IMR-90 (cell line): ENCODE data around the gene DEK. TPM values are rescaled to one million over a fixed set of nuclear protein-coding genes. Genes with fewer than 3 reads are reported as not detected.

ENCODE experiments used
- ATAC-seq: fragments of 200-7000 bp; cut with Tn5 transposase; 2 replicates; pipeline ENCODE4 v1.9.1; 2020; ENCODE audit warnings: low read depth, mild to moderate bottlenecking, moderate library complexity
- BruUV-seq: library from RNA; stranded (reverse); fragments of 400-500 nt; replicated peaks from 2 replicates; lab custom pipeline; 2021; lab: Mats Ljungman, UMichigan
- CTCF ChIA-PET: fragments of 300-600 bp; formaldehyde crosslinking; extraction: SDS; loops from one replicate; lab custom pipeline; 2021; ENCODE audit warnings: antibody characterized with exemption; lab: Yijun Ruan, JAX
- POLR2A ChIA-PET: fragments of 300-600 bp; sonication (Branson Sonifier 250); formaldehyde crosslinking; loops from one replicate; lab custom pipeline; 2022; ENCODE audit warnings: antibody characterized with exemption; ENCODE audit not compliant: unreplicated experiment; lab: Charles Lee
- DNase-seq: peaks from one replicate; pipeline ENCODE4 v3.0.0; 2013
- H2AFZ ChIP-seq: replicated peaks from 2 replicates; pipeline ENCODE3; 2013; ENCODE audit warnings: low read length, mild to moderate bottlenecking; ENCODE audit not compliant: poor library complexity
- H2AK5ac ChIP-seq: 2 replicates; pipeline ENCODE4 v1.6.1; 2013; ENCODE audit warnings: low read depth, low read length, inconsistent platforms
- H2AK9ac ChIP-seq: replicated peaks from 2 replicates; pipeline ENCODE3; 2013; ENCODE audit warnings: mild to moderate bottlenecking, low read depth, low read length, moderate library complexity; ENCODE audit not compliant: poor library complexity
- H2BK120ac ChIP-seq: 2 replicates; pipeline ENCODE4 v1.6.1; 2013; ENCODE audit warnings: low read depth, low read length, inconsistent platforms
- H2BK15ac ChIP-seq: 3 replicates; pipeline ENCODE4 v1.6.1; 2013; ENCODE audit warnings: low read depth, low read length, inconsistent platforms
- H2BK20ac ChIP-seq: 2 replicates; pipeline ENCODE4 v1.6.1; 2013; ENCODE audit warnings: low read depth, mild to moderate bottlenecking, inconsistent platforms, low read length, moderate library complexity
- H2BK5ac ChIP-seq: 2 replicates; pipeline ENCODE4 v1.6.1; 2013; ENCODE audit warnings: mild to moderate bottlenecking, low read depth, low read length, inconsistent platforms; ENCODE audit not compliant: poor library complexity, severe bottlenecking
- H3K14ac ChIP-seq: replicated peaks from 2 replicates; pipeline ENCODE4 v1.6.1; 2013; ENCODE audit warnings: low read depth, low read length, inconsistent platforms
- H3K18ac ChIP-seq: 2 replicates; pipeline ENCODE4 v1.6.1; 2013; ENCODE audit warnings: low read depth, low read length, control low read depth
- H3K23ac ChIP-seq: 2 replicates; pipeline ENCODE4 v1.6.1; 2013; ENCODE audit warnings: low read depth, low read length, inconsistent platforms
- H3K27ac ChIP-seq: 2 replicates; pipeline ENCODE4 v1.5.1; 2013; ENCODE audit warnings: mild to moderate bottlenecking, control low read depth, low read length; ENCODE audit not compliant: insufficient read depth
- H3K27me3 ChIP-seq: 2 replicates; pipeline ENCODE4 v1.6.1; 2013; ENCODE audit warnings: low read length; ENCODE audit not compliant: control insufficient read depth, insufficient read depth
- H3K36me3 ChIP-seq: 2 replicates; pipeline ENCODE4 v1.6.1; 2013; ENCODE audit warnings: low read length, mixed read lengths; ENCODE audit not compliant: control insufficient read depth, insufficient read depth
- H3K4ac ChIP-seq: 2 replicates; pipeline ENCODE4 v1.6.1; 2013; ENCODE audit warnings: low read depth, low read length, inconsistent platforms
- H3K4me1 ChIP-seq: 2 replicates; pipeline ENCODE4 v1.6.1; 2013; ENCODE audit warnings: low read length, mixed read lengths; ENCODE audit not compliant: control insufficient read depth, insufficient read depth
- H3K4me2 ChIP-seq: 2 replicates; pipeline ENCODE4 v1.6.1; 2013; ENCODE audit warnings: low read depth, mild to moderate bottlenecking, control low read depth, low read length, moderate library complexity
- H3K4me3 ChIP-seq: 2 replicates; pipeline ENCODE4 v1.5.1; 2013; ENCODE audit warnings: low read depth, mild to moderate bottlenecking, control low read depth, low read length, moderate library complexity; ENCODE audit not compliant: insufficient read depth
- H3K56ac ChIP-seq: 2 replicates; pipeline ENCODE4 v1.6.1; 2013; ENCODE audit warnings: low read length, inconsistent platforms; ENCODE audit not compliant: insufficient read depth; ENCODE audit errors: extremely low read depth
- H3K79me1 ChIP-seq, 2 experiments: 2 replicates each; pipeline ENCODE4 v1.6.1; 2013; ENCODE audit warnings: low read length in 2 of 2, inconsistent platforms in 1 of 2, low read depth in 1 of 2
- H3K9ac ChIP-seq: 2 replicates; pipeline ENCODE4 v1.6.1; 2013; ENCODE audit warnings: low read depth, low read length, control low read depth
- H3K9me1 ChIP-seq: 2 replicates; pipeline ENCODE4 v1.6.1; 2013; ENCODE audit warnings: low read length, inconsistent platforms; ENCODE audit not compliant: insufficient read depth
- H3K9me3 ChIP-seq: 2 replicates; pipeline ENCODE4 v1.6.1; 2013; ENCODE audit warnings: low read length; ENCODE audit not compliant: control insufficient read depth, insufficient read depth
- H4K20me1 ChIP-seq: 2 replicates; pipeline ENCODE4 v1.6.1; 2013; ENCODE audit warnings: low read length, inconsistent platforms; ENCODE audit not compliant: insufficient read depth
- H4K5ac ChIP-seq: 2 replicates; pipeline ENCODE4 v1.6.1; 2013; ENCODE audit warnings: mild to moderate bottlenecking, low read depth, low read length, control low read depth
- H4K8ac ChIP-seq, 2 experiments: 2 replicates each; pipeline ENCODE4 v1.6.1; 2013; ENCODE audit warnings: low read depth in 2 of 2, low read length in 2 of 2, control low read depth in 1 of 2, inconsistent platforms in 1 of 2
- H4K91ac ChIP-seq: 2 replicates; pipeline ENCODE4 v1.6.1; 2013; ENCODE audit warnings: low read depth, low read length, inconsistent platforms; ENCODE audit not compliant: insufficient read depth
- BHLHE40 ChIP-seq: fragments of 150-350 bp; IDR thresholded peaks from 2 replicates; pipeline ENCODE4 v1.6.1; 2016; ENCODE audit warnings: mild to moderate bottlenecking, low read depth, low read length
- CEBPB ChIP-seq: IDR thresholded peaks from 2 replicates; pipeline ENCODE4 v1.6.1; 2012; ENCODE audit warnings: low read depth, low read length, improper control_type of control experiment
- CHD1 ChIP-seq: IDR thresholded peaks from 2 replicates; pipeline ENCODE4 v1.6.1; 2012; ENCODE audit warnings: low read depth, low read length, improper control_type of control experiment
- FOS ChIP-seq: fragments of 150-350 bp; IDR thresholded peaks from 2 replicates; pipeline ENCODE4 v1.6.1; 2016; ENCODE audit warnings: low read depth, low read length
- MAFK ChIP-seq: IDR thresholded peaks from 2 replicates; pipeline ENCODE4 v1.6.1; 2012; ENCODE audit warnings: low read depth, low read length, improper control_type of control experiment
- MAZ ChIP-seq: IDR thresholded peaks from 2 replicates; pipeline ENCODE4 v1.6.1; 2012; ENCODE audit warnings: low read depth, mild to moderate bottlenecking, low read length, improper control_type of control experiment, moderate library complexity, borderline replicate concordance
- MXI1 ChIP-seq: IDR thresholded peaks from 2 replicates; pipeline ENCODE4 v1.6.1; 2012; ENCODE audit warnings: low read depth, mild to moderate bottlenecking, low read length, moderate library complexity, borderline replicate concordance
- NFE2L2 ChIP-seq: fragments of 150-350 bp; IDR thresholded peaks from 2 replicates; pipeline ENCODE4 v1.6.1; 2016; ENCODE audit warnings: low read depth, mild to moderate bottlenecking, low read length
- RAD21 ChIP-seq: IDR thresholded peaks from 2 replicates; pipeline ENCODE4 v1.6.1; 2012; ENCODE audit warnings: low read length, improper control_type of control experiment
- RCOR1 ChIP-seq: IDR thresholded peaks from 2 replicates; pipeline ENCODE4 v1.6.1; 2012; ENCODE audit warnings: mild to moderate bottlenecking, low read length, improper control_type of control experiment; ENCODE audit not compliant: insufficient replicate concordance
- RFX5 ChIP-seq: IDR thresholded peaks from 2 replicates; pipeline ENCODE4 v1.8.0; 2012; ENCODE audit warnings: low read depth, mild to moderate bottlenecking, low read length, moderate library complexity
- SMC3 ChIP-seq: fragments of 150-350 bp; IDR thresholded peaks from 2 replicates; pipeline ENCODE4 v1.6.1; 2016; ENCODE audit warnings: low read depth, mild to moderate bottlenecking, antibody characterized with exemption, low read length, moderate library complexity
- WGBS, 2 experiments: methylation state at CpG; one replicate each; pipeline versions ENCODE4 v1.1.5 to v1.1.7; 2013; ENCODE audit warnings: missing lambda C conversion rate in 2 of 2; ENCODE audit not compliant: insufficient read length in 1 of 2; ENCODE audit errors: extremely low coverage in 2 of 2; 5-methylcytosine and 5-hydroxymethylcytosine counted together
- dilution Hi-C: fragments of 300-500 bp; cut with HindIII; formaldehyde crosslinking; loops from one replicate; pipeline ENCODE4 v1.14.3; 2018; ENCODE audit warnings: low sequenced_read_pairs; ENCODE audit not compliant: unreplicated experiment
- in situ Hi-C: fragments of 300-500 bp; cut with MboI; formaldehyde crosslinking; loops from 3 replicates; pipeline ENCODE4 v1.14.3; 2019; ENCODE audit warnings: low sequenced_read_pairs, inconsistent platforms, mixed read lengths
- intact Hi-C: fragments of 100-400 bp; cut with micrococcal nuclease; formaldehyde crosslinking; loops from 2 replicates; pipeline ENCODE4 v1.10.0; 2022
- polyA plus RNA-seq, 3 experiments: library from polyadenylated mRNA; depleted of rRNA; stranded (reverse); fragments of >200 nt; gene quantifications; 2 replicates each; pipeline ENCODE4 v1.2.3, GENCODE V29; 2012; ENCODE audit warnings: low replicate concordance in 1 of 3
- total RNA-seq: library from RNA; depleted of rRNA; stranded (reverse); fragments of >200 nt; gene quantifications from 2 replicates; pipeline ENCODE4 v1.2.3, GENCODE V29; 2012
- TF ChIP-seq, protein P1 (sequence below): fragments of 150-350 bp; IDR thresholded peaks from 2 replicates; pipeline ENCODE4 v1.6.1; 2016; ENCODE audit warnings: low read depth, mild to moderate bottlenecking, low read length, moderate library complexity, borderline replicate concordance
- TF ChIP-seq, protein P2 (sequence below): fragments of 150-350 bp; IDR thresholded peaks from 2 replicates; pipeline ENCODE4 v1.6.1; 2017; ENCODE audit warnings: mild to moderate bottlenecking, antibody characterized with exemption, low read length, low read depth

Gene DEK
- total and polyA plus RNA-seq, 2 of the 4 experiments (the other 2 are of a cell fraction): 33.5 to 37.1 TPM

- Histone ChIP-seq H2BK15ac (no peak overlapping the region), H3K27ac (no peak overlapping the region), H3K4ac (no peak overlapping the region), H3K9ac (no peak overlapping the region), H3K9me3 (no peaks in the 10 kb centered on the region), H3K4me2 (no peak overlapping the region), H2AK9ac (no peak overlapping the region), H2AFZ (no peak overlapping the region), H4K20me1 (no peaks in the 10 kb centered on the region; the same call in 1 of the 2 replicates), H2BK20ac (no peak overlapping the region), H3K27me3 (no peaks in the 10 kb centered on the region), H2BK120ac (no peak overlapping the region), H4K5ac (no peak overlapping the region), H3K23ac (no peak overlapping the region), H4K91ac (no peak overlapping the region), H3K9me1 (0 out of 2 replicates have a peak, but pooled peaks cover 3% of the 10 kb centered on the region), H2AK5ac (no peak overlapping the region), H3K36me3 (peaks cover 27% of the 10 kb centered on the region), H4K8ac (no peak overlapping the region; a peak in 1 of 4 replicates), H3K4me3 (no peak overlapping the region), H3K14ac (no peak overlapping the region; the same call in 1 of the 2 replicates), H3K18ac (no peak overlapping the region), H3K79me1 (peaks cover 20 to 60% of the 10 kb centered on the region in 2 experiments), H2BK5ac (peak overlapping the region; percentile 67), H3K4me1 (peaks cover 5% of the 10 kb centered on the region), H3K56ac (no peak overlapping the region)
- intact Hi-C loops: loop anchor here (10.0 kb wide), 1 partner anchor 389 kb away; no protein-coding TSS in a partner anchor
- BruUV-seq: no TSS peak
- POLR2A ChIA-PET: no interaction called here
- CTCF ChIA-PET: no interaction called here
- in situ Hi-C loops: no loop called here
- WGBS, 2 experiments: 100% methylated on average over 1 of the region's 3 CpGs; no CpG with 5 or more reads in 1 of the 2 experiments
- no peak for ATAC-seq
- dilution Hi-C loops: no loop called here
- DNase-seq: no peak
- TF ChIP-seq SMC3 (no peak), RFX5 (no peak), NFE2L2 (no peak), FOS (no peak), CHD1 (no peak), BHLHE40 (no peak), RAD21 (no peak), MXI1 (no peak), MAZ (no peak), RCOR1 (no peak), CEBPB (no peak), MAFK (no peak)
- TF ChIP-seq, protein P1, sequence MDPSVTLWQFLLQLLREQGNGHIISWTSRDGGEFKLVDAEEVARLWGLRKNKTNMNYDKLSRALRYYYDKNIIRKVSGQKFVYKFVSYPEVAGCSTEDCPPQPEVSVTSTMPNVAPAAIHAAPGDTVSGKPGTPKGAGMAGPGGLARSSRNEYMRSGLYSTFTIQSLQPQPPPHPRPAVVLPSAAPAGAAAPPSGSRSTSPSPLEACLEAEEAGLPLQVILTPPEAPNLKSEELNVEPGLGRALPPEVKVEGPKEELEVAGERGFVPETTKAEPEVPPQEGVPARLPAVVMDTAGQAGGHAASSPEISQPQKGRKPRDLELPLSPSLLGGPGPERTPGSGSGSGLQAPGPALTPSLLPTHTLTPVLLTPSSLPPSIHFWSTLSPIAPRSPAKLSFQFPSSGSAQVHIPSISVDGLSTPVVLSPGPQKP: no peak
- TF ChIP-seq, protein P2, sequence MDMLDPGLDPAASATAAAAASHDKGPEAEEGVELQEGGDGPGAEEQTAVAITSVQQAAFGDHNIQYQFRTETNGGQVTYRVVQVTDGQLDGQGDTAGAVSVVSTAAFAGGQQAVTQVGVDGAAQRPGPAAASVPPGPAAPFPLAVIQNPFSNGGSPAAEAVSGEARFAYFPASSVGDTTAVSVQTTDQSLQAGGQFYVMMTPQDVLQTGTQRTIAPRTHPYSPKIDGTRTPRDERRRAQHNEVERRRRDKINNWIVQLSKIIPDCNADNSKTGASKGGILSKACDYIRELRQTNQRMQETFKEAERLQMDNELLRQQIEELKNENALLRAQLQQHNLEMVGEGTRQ: no peak
These were observed 20.9 kb downstream of the DEK start for GRCh38 chr6:18243302-18243893.
